ENCODE results near the gene ART3.

The ART3 gene

DNA sequence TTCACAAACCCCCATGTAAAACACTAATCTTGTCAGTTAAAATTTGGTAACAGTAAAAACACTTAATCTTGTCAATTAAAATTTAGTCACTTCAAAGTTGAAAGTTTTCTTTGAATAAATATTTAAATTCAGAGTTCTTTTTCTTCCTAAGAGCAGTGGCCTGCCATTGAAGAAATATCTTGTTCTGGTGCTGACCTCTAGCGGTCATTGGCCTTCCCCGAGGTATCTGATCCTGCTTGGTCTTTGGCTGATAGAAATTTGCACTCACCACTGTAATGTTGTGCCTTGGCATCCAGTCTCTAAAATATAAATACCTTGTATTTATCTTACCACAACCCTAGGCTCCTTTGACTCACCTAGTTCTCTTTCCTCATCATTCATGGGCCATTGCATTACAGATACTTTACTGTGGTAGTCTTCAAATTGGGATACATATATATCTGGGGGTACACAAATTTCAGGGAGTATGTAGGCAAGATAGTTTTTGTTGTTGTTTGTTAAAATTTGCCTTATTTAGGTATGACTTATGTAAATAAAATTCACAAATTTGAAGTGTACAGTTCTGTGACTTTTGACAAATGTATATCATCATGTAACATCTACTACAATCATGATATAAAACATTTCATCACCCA, 6.7 kb upstream of the ART3 start:
- WGBS (ENCODE audit: insufficient coverage, insufficient read length), result no CpG with 5 or more reads among the region's 2 CpGs
- Histone ChIP-seq H3K27ac (ENCODE audit: low read length) (no peak overlapping the region), H3K27me3 (ENCODE audit: control insufficient read depth, insufficient read depth, low read length) (no peaks in the 10 kb centered on the region), H3K4me3 (ENCODE audit: low read length) (no peak overlapping the region), H3K9me3 (ENCODE audit: control insufficient read depth, insufficient read depth, low read length) (no peaks in the 10 kb centered on the region), H3K36me3 (ENCODE audit: control insufficient read depth, insufficient read depth, low read length) (no peaks in the 10 kb centered on the region), H3K4me1 (ENCODE audit: control insufficient read depth, insufficient read depth, low read length) (no peaks in the 10 kb centered on the region; the same call in 1 of the 2 replicates)
- DNase-seq (ENCODE audit: low read depth, low spot score), result no peak

DNA sequence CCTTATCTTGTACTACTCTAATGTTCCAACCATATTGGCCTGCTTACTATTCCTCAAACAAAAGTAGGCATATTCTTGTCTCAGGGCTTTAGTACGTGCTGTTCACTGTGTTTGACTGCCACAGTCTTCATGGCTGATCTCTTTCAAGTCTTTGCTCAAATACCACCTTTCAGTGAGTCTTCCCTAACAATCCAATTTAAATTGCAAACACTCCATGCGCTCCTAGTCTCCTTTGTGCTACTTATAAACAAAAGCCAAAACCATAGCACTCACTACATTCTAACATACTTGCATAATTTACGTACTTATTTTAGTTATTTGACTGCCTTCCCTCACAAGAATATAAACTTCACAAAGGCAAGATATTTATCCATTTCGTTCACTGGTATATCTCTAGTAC, 1.7 kb upstream of the ART3 start:
- H3K27ac ChIP-seq (ENCODE audit: low read length), result no peak overlapping the region

GRCh38 chr4:76074993-76075600, 588 bp downstream of the ART3 start:
- Histone ChIP-seq H3K27me3 (ENCODE audit: control insufficient read depth, insufficient read depth, low read length) (no peaks in the 10 kb centered on the region), H3K4me1 (ENCODE audit: control insufficient read depth, insufficient read depth, low read length) (peaks cover 1% of the 10 kb centered on the region; the same call in 1 of the 2 replicates), H3K36me3 (ENCODE audit: control insufficient read depth, insufficient read depth, low read length) (no peaks in the 10 kb centered on the region), H3K4me3 (ENCODE audit: low read length) (no peak overlapping the region), H3K9me3 (ENCODE audit: control insufficient read depth, insufficient read depth, low read length) (no peaks in the 10 kb centered on the region), H3K27ac (ENCODE audit: low read length) (no peak overlapping the region)
- no peak for DNase-seq (ENCODE audit: low read depth, low spot score)
- WGBS (ENCODE audit: insufficient coverage, insufficient read length), result no CpG with 5 or more reads among the region's 4 CpGs

More for the DNA sequence above, 1.7 kb upstream of the ART3 start:
- no peaks in the 10 kb centered on the region for H3K9me3 ChIP-seq (ENCODE audit: control insufficient read depth, insufficient read depth, low read length)
- H3K4me1 ChIP-seq (ENCODE audit: control insufficient read depth, insufficient read depth, low read length), result peaks cover 1% of the 10 kb centered on the region; the same call in 1 of the 2 replicates
- DNase-seq (ENCODE audit: low read depth, low spot score), result no peak
- H3K36me3 ChIP-seq (ENCODE audit: control insufficient read depth, insufficient read depth, low read length), result no peaks in the 10 kb centered on the region
- no peaks in the 10 kb centered on the region for H3K27me3 ChIP-seq (ENCODE audit: control insufficient read depth, insufficient read depth, low read length)
- H3K4me3 ChIP-seq (ENCODE audit: low read length), result no peak overlapping the region
- WGBS (ENCODE audit: insufficient coverage, insufficient read length), result no CpG with 5 or more reads among the region's 4 CpGs

- Histone ChIP-seq H3K9me3 (ENCODE audit: control insufficient read depth, insufficient read depth, low read length) (no peaks in the 10 kb centered on the region), H3K27me3 (ENCODE audit: control insufficient read depth, insufficient read depth, low read length) (no peaks in the 10 kb centered on the region), H3K4me3 (ENCODE audit: low read length) (no peak overlapping the region), H3K36me3 (ENCODE audit: control insufficient read depth, insufficient read depth, low read length) (no peaks in the 10 kb centered on the region), H3K27ac (ENCODE audit: low read length) (no peak overlapping the region), H3K4me1 (ENCODE audit: control insufficient read depth, insufficient read depth, low read length) (peaks cover 1% of the 10 kb centered on the region; the same call in 1 of the 2 replicates)
- WGBS (ENCODE audit: insufficient coverage, insufficient read length), result no CpG with 5 or more reads among the region's 4 CpGs
- no peak for DNase-seq (ENCODE audit: low read depth, low spot score)
Observed at GRCh38 chr4:76078033-76078613, 3.6 kb downstream of the ART3 start.

DNA sequence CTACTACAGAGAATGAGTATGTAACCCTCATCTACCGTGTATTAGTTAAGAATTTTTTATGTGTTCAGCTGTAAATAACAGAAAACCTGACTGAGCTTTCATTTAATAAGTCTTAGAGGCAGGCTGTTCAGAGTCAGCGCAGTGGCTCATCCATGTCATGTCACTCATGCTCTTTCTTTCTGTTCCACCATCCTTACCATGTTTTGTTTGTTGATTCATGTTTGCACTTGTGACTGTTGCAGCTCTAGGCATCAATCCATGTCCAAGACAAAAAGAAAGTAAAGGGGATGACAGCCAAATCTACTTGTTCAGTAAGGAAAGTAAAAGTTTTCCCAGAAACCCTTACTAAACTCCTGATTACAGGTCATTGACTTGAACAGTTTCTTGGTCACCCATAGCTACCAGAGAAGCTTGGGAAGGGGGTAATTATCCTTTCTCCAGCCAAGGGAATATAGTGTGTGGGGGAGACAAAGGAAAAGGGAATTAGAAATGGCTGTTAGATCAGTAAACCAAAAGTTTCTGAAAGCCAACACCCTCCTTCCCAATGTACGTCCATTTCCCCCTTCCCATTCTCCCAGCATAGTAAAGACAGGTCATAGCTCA, 9.0 kb downstream of the ART3 start:
- H3K36me3 ChIP-seq (ENCODE audit: control insufficient read depth, insufficient read depth, low read length), result no peaks in the 10 kb centered on the region
- DNase-seq (ENCODE audit: low read depth, low spot score), result no peak
- no peaks in the 10 kb centered on the region for H3K9me3 ChIP-seq (ENCODE audit: control insufficient read depth, insufficient read depth, low read length)
- H3K27ac ChIP-seq (ENCODE audit: low read length), result no peak overlapping the region
- no peaks in the 10 kb centered on the region for H3K4me1 ChIP-seq (ENCODE audit: control insufficient read depth, insufficient read depth, low read length)
- WGBS (ENCODE audit: insufficient coverage, insufficient read length), result no CpG with 5 or more reads among the region's 3 CpGs
- H3K27me3 ChIP-seq (ENCODE audit: control insufficient read depth, insufficient read depth, low read length), result no peaks in the 10 kb centered on the region
- H3K4me3 ChIP-seq (ENCODE audit: low read length), result no peak overlapping the region

DNA sequence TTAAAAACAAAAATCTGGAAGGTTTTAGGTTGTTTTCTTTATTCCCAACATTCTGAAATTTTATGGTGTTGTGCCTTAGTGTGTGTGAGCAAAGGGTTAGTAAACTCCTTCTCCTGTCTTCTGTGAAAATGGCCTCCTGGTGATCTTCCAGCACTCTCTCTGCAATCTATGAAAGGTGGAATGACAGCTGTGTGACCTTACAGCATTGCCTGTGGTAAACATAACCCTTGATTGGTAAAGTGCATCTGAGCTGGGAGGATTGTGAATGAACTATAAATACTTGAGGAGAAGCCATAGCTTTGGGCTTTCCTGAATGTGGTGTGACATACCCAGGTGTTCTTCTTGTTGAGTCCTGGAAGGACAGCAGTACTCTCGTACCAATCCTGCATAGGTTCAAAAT, 10.0 kb downstream of the ART3 start:
- Histone ChIP-seq H3K4me1 (ENCODE audit: control insufficient read depth, insufficient read depth, low read length) (no peaks in the 10 kb centered on the region), H3K4me3 (ENCODE audit: low read length) (no peak overlapping the region), H3K36me3 (ENCODE audit: control insufficient read depth, insufficient read depth, low read length) (no peaks in the 10 kb centered on the region), H3K9me3 (ENCODE audit: control insufficient read depth, insufficient read depth, low read length) (no peaks in the 10 kb centered on the region), H3K27me3 (ENCODE audit: control insufficient read depth, insufficient read depth, low read length) (no peaks in the 10 kb centered on the region), H3K27ac (ENCODE audit: low read length) (no peak overlapping the region)
- WGBS (ENCODE audit: insufficient coverage, insufficient read length), result no CpG with 5 or more reads among the region's 1 CpG
- DNase-seq (ENCODE audit: low read depth, low spot score), result no peak

DNA sequence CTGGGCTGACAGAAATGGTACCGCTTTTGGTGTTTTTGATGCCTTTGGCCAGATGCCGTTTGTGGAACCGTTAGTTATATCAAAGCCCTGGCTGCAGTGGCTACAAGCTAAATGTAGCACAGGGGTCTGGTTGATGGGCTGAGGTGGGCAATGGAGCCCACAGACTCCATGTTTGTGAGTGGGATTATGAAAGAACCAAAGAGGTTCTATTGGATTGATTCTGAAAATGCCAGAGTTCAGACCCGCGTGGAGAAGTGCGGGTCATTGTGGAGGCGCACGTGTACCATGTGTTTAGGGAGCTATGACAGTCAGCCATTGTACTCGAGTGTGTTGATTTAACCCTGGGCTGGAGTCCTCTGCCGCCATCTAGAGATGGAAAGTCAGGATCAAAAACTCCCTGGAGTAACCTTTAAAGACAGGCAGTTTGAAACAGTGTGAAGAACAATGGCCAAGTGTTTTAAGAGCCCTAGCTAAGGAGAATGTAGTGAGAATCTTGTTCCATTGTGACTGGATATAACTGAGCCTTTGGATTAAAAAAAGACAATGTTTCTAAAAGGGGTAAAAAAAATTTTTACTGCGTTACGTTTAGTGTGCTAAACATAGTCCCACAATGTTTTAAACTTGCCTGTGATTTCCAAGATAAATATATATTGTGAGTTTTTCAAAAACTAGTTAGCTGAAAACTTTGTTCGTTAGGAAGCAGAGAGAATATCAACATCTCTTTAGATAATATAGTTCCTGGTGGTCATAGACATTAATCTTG, 12.7 kb downstream of the ART3 start:
- no peak for DNase-seq (ENCODE audit: low read depth, low spot score)
- Histone ChIP-seq H3K36me3 (ENCODE audit: control insufficient read depth, insufficient read depth, low read length) (no peaks in the 10 kb centered on the region), H3K9me3 (ENCODE audit: control insufficient read depth, insufficient read depth, low read length) (no peaks in the 10 kb centered on the region), H3K27ac (ENCODE audit: low read length) (no peak overlapping the region), H3K4me3 (ENCODE audit: low read length) (no peak overlapping the region), H3K4me1 (ENCODE audit: control insufficient read depth, insufficient read depth, low read length) (no peaks in the 10 kb centered on the region), H3K27me3 (ENCODE audit: control insufficient read depth, insufficient read depth, low read length) (no peaks in the 10 kb centered on the region)
- no CpG with 5 or more reads among the region's 13 CpGs for WGBS (ENCODE audit: insufficient coverage, insufficient read length)

DNA sequence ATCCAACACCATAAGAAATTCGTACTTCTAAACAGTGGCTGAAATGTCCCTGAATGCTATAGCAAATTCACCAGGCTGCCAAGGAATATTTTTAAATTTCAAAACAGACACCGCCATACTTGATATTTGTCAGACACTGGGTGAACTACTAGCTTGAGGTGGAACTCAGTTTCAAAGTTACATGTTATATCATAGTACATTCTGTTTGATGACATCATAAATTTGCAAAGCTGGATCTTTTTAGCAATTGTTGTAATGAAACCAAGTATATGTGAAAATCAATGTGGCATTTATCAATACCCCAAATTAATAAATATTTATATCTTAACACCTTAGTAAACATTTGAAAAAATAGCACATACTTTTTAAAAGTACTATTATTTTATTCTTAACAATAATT, 14.2 kb downstream of the ART3 start:
- no CpG with 5 or more reads among the region's 2 CpGs for WGBS (ENCODE audit: insufficient coverage, insufficient read length)
- no peak overlapping the region for H3K27ac ChIP-seq (ENCODE audit: low read length)

GRCh38 chr4:76090241-76090691, 15.8 kb downstream of the ART3 start:
- Histone ChIP-seq H3K27me3 (ENCODE audit: control insufficient read depth, insufficient read depth, low read length) (no peaks in the 10 kb centered on the region), H3K4me3 (ENCODE audit: low read length) (no peak overlapping the region), H3K4me1 (ENCODE audit: control insufficient read depth, insufficient read depth, low read length) (no peaks in the 10 kb centered on the region), H3K27ac (ENCODE audit: low read length) (no peak overlapping the region), H3K36me3 (ENCODE audit: control insufficient read depth, insufficient read depth, low read length) (no peaks in the 10 kb centered on the region), H3K9me3 (ENCODE audit: control insufficient read depth, insufficient read depth, low read length) (no peaks in the 10 kb centered on the region)
- no CpG with 5 or more reads among the region's 7 CpGs for WGBS (ENCODE audit: insufficient coverage, insufficient read length)
- no peak for DNase-seq (ENCODE audit: low read depth, low spot score)

More for the DNA sequence above, 14.2 kb downstream of the ART3 start:
- Histone ChIP-seq H3K4me1 (ENCODE audit: control insufficient read depth, insufficient read depth, low read length) (no peaks in the 10 kb centered on the region), H3K27me3 (ENCODE audit: control insufficient read depth, insufficient read depth, low read length) (no peaks in the 10 kb centered on the region), H3K36me3 (ENCODE audit: control insufficient read depth, insufficient read depth, low read length) (no peaks in the 10 kb centered on the region), H3K9me3 (ENCODE audit: control insufficient read depth, insufficient read depth, low read length) (no peaks in the 10 kb centered on the region), H3K4me3 (ENCODE audit: low read length) (no peak overlapping the region)
- no peak for DNase-seq (ENCODE audit: low read depth, low spot score)

GRCh38 chr4:76091052-76091451, 16.5 kb downstream of the ART3 start:
- WGBS (ENCODE audit: insufficient coverage, insufficient read length), result no CpG with 5 or more reads among the region's 2 CpGs
- Histone ChIP-seq H3K4me3 (ENCODE audit: low read length) (no peak overlapping the region), H3K27ac (ENCODE audit: low read length) (no peak overlapping the region)

More at GRCh38 chr4:76091052-76091451, 16.5 kb downstream of the ART3 start:
- Histone ChIP-seq H3K27me3 (ENCODE audit: control insufficient read depth, insufficient read depth, low read length) (no peaks in the 10 kb centered on the region), H3K9me3 (ENCODE audit: control insufficient read depth, insufficient read depth, low read length) (no peaks in the 10 kb centered on the region), H3K36me3 (ENCODE audit: control insufficient read depth, insufficient read depth, low read length) (no peaks in the 10 kb centered on the region), H3K4me1 (ENCODE audit: control insufficient read depth, insufficient read depth, low read length) (no peaks in the 10 kb centered on the region)
- no peak for DNase-seq (ENCODE audit: low read depth, low spot score)

Measured in iPS DF 6.9 (cell line).